HG03280 (cell line): ENCODE data around the gene DNAH8.

Source experiments
- ATAC-seq: cut with Tn5 transposase; IDR thresholded peaks from one replicate; pipeline ENCODE4 v1.9.1; 2021; ENCODE audit warnings: mild to moderate bottlenecking, moderate library complexity; ENCODE audit not compliant: unreplicated experiment

Gene DNAH8

GRCh38 chr6:39048481-39049399, 333.6 kb downstream of the DNAH8 start, which contains the start of gene GLP1R:
GLP1R (plus strand) TSS chr6:39048781; CDS start chr6:39048841, 60 bp downstream.
- no peak for ATAC-seq

- no peak for ATAC-seq
These were observed 334.6 kb downstream of the DNAH8 start for GRCh38 chr6:39049575-39050283.

- no peak for ATAC-seq
These were observed 335.5 kb downstream of the DNAH8 start for GRCh38 chr6:39050453-39051112.

- no peak for ATAC-seq
These were observed 336.4 kb downstream of the DNAH8 start for GRCh38 chr6:39051399-39052122.

GRCh38 chr6:39053016-39053624, 338.0 kb downstream of the DNAH8 start:
- ATAC-seq = no peak

GRCh38 chr6:39053854-39054576, 338.9 kb downstream of the DNAH8 start:
- ATAC-seq = no peak

GRCh38 chr6:39054577-39055142, 339.5 kb downstream of the DNAH8 start:
- no peak for ATAC-seq

- no peak for ATAC-seq
These were observed 340.6 kb downstream of the DNAH8 start for GRCh38 chr6:39055661-39056060.

- no peak for ATAC-seq
These were observed 341.1 kb downstream of the DNAH8 start for GRCh38 chr6:39056191-39056590.

GRCh38 chr6:39056681-39057080, 341.6 kb downstream of the DNAH8 start:
- ATAC-seq = no peak

- ATAC-seq = no peak
These were observed 342.4 kb downstream of the DNAH8 start for GRCh38 chr6:39057251-39058155.

GRCh38 chr6:39058471-39059147, 343.5 kb downstream of the DNAH8 start:
- no peak for ATAC-seq

GRCh38 chr6:39059496-39060310, 344.6 kb downstream of the DNAH8 start:
- ATAC-seq = no peak

GRCh38 chr6:39060467-39061160, 345.5 kb downstream of the DNAH8 start:
- no peak for ATAC-seq

GRCh38 chr6:39061182-39061581, 346.1 kb downstream of the DNAH8 start:
- no peak for ATAC-seq

- no peak for ATAC-seq
These were observed 346.5 kb downstream of the DNAH8 start for GRCh38 chr6:39061588-39061987.
